Renal cortex interstitium (tissue), 11 donors: ENCODE results near the gene PYROXD2. TPM values are rescaled to one million over a fixed set of nuclear protein-coding genes. Genes with fewer than 3 reads are reported as not detected.
"Not testable (repeated sequence)": the region's sequence is repeated elsewhere in the genome, so short reads cannot be mapped to it uniquely, and the experiment has no call there.

Source experiments
- DNase-seq, 11 donors: peaks; one replicate each; pipeline ENCODE4 v3.0.0-alpha.2; 2013; ENCODE audit warnings: low read depth in 9 of 11, low spot score in 4 of 11; ENCODE audit errors: extremely low read depth in 1 of 11
- polyA plus RNA-seq, 3 donors: library from polyadenylated mRNA; unstranded; fragments of 120-200 nt; gene quantifications; one replicate each; pipeline ENCODE4 v1.2.1, GENCODE V29; 2013; ENCODE audit not compliant: insufficient read length in 3 of 3

The PYROXD2 gene
- polyA plus RNA-seq, 3 donors = 24.4 to 33.0 (median 25.6) TPM

DNA sequence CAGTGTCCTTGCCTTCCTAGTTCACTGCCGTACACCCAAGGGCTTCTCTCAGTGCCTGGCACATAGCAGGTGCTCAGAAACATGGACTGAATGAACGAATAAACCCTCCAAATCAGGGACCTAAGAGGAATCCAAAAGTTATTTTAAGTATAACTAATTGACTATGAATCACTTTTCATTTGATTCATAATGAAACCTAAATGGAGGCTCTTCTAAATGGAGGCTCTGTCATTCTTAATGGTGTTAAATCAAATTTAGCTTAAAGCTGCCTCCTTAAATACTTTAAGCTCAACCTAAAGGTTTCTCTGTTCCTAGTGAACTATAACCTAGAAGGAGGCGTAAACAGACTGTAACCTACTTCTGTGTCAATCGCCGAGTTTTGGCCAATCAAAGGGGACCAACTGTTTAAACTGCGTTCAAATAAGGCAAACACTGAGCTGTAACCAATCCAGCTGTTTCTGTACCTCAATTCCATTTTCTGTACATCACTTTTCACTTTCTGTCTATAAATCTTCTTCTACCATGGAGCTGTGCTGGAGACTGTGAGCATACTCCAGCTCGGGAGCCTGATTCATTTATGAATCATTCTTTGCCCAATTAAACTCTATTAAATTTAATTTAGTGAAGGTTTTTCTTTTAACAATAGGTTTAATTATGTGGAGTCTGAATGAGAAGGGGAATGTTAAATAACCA lies 11.0 kb downstream of the PYROXD2 start:
- no peak for DNase-seq

DNA sequence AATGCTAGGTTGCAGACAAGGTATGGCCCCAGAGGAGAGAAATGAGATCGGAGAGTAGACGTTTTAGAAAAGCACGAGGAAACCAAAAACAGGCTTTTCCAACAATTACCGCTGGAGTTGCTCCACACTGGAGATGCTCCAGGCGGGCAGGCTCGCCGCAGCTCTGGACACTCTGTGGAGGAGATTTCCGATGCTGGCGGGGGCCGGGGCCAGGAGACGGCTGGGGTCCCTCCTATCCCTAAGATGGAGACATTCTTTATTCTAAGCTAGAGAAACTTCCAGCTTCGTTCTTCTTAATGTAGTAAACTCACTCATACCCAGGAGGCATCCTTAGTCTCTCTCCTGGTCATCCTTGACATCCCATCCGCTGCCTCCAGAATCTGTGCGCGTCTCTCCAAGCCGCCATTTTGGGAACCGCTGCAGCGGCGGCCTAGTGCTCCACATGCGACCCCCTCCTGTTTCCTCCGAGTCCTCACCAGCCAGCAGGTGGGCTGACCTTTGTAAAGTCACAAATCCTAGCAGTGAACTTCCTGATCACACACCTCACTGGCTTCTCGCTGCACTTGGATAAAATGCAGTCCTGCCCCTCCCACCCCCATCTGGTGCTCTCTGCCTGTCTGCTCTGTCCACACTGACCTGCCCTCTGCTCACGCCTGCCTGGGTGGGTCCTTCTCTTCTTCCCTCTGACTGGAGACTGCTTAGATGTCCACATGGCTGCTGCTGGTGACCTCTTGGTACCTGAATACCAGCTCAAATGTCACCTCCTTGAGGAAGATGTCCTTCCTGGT lies 11.9 kb downstream of the PYROXD2 start:
- no peak for DNase-seq

DNA sequence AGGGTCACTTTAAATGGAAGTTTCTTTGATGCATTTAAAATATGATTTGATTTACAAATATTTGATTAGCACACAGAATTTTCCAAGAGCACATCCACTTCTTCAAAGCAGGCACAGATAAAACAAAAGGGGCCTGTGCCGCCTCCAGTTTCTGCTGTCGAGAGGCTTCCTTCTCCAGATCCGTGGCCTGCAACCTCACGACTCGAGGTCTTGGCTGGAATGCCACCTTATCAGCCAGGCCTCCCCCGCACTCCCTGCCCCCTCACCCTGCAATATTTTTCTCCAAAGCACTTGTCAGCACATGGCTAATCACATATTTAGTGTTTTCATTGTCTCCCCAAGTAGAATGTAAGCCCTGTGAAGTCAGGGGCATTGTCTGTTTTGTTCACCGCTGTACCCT lies 12.5 kb downstream of the PYROXD2 start:
- DNase-seq = no peak

DNA sequence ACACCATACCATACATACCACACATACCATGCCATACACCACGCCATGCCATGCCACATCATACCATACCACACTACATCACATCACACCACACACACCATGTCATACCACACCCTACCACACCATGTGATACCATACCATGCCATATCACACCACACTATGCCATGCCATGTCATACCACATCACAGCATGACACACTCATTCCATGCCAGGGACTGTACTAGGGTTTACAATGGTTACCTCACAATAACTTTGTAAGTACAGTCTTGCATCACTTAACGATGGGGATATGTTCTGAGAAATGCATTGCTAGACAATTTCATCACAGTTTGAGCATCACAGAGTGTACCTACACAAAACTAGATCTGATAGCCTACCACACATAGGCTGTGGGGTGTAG lies 14.5 kb downstream of the PYROXD2 start:
- no peak for DNase-seq

DNA sequence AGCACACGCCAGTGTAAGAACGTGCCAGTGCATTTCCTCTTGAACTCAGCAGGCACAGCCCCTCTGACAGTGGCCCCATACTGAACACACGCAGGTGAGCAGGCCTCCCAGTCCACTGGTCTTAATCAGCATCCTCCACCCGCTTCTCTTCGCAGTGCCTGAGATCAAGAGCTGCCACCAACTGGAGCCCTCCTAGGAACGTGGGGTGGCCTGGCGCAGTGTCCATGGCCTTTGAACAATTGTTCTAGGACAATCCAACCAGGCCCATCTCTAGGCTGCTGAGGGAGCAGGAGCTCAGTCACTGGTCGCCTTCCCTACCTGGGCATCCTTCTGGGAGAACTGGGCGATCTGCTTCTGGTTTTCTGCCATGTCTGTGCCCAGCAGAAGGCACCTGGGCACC lies 15.2 kb downstream of the PYROXD2 start:
- DNase-seq = no peak

GRCh38 chr10:98397089-98397600 lies 17.8 kb downstream of the PYROXD2 start:
- no peak for DNase-seq

- DNase-seq = no peak
Observed at GRCh38 chr10:98396096-98397063, 18.6 kb downstream of the PYROXD2 start.

DNA sequence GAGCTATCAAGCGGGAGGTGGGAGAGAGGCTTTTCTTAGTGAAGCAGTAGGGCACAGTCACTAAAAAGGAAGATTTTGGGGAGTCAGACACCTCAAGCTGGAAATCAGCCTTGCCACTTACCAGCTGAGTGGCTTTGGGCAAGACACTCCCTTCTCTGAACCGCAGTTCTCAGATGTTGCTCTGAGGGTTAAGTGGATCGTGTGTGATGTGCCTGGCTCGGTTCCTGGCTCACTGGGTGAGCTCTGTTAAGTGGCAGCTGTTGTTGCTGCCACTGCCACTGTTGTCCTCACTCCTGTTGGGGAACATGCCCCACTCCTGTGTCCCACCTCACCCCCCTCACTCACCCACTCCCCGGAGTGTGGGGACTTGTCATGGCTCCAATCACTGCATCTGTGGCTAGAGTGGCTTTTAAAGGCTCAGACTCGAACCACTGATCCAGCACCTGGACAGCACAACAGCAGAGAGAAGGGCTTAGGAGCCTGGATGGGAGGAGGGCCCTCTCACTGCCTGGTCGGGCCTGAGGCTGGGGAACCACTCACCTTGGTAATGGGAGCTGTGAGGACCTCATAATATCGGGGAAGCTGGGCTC lies 20.0 kb downstream of the PYROXD2 start:
- DNase-seq = no peak

DNA sequence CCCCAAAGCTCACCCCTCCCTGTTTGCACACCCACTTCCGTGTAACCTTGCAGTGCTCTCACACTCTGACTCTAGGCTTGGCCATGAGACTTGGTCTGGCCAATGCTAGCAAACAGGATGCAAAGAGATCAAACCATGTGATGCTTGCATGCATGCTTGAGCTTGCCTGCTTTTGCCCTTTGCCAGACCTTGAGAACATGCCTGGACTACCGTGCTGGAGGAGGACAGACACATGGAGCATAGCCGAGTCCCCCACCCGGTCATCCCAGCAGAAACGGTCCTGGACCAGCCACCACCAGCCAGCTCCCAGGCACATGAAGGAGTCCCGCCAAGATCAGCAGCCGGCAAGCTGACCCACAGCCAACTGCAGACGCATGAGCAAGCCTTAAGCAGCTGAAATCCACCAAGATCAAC lies 23.4 kb downstream of the PYROXD2 start:
- no peak for DNase-seq

- no peak for DNase-seq
Observed at GRCh38 chr10:98391065-98391464, 23.9 kb downstream of the PYROXD2 start.

GRCh38 chr10:98390406-98390805 lies 24.6 kb downstream of the PYROXD2 start:
- no peak for DNase-seq

- no peak for DNase-seq
Observed at GRCh38 chr10:98389398-98389797, 25.6 kb downstream of the PYROXD2 start.

DNA sequence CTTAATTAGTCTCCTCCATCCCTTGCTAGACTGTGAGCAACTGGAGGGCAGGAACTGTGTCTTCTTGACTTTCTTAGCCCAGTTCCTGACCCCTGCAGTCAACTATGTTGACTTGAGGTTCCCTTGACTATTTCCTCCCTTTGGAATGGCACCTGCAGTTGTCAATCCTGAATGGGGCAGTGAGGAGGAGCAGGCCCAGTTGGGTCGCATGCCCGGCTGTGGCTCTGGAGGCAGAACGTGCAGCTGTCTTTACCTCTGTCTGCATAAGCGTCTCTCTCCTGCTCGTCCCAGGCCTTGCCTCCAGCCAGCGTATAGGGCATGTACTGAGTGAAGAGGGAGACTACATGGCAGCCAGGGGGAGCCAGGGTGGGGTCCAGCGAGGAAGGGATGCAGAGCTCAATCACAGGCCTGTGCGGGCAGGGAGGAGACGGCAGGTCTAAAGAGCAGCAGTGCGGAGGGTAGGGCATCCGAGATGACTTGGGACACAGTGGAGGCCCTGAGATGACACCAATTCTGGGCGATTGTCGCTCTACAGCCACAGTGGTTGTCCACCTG lies 26.8 kb downstream of the PYROXD2 start:
- DNase-seq = no peak

- DNase-seq = no peak
Observed at GRCh38 chr10:98384531-98385133, 30.4 kb downstream of the PYROXD2 start.

GRCh38 chr10:98383869-98384268 lies 31.1 kb downstream of the PYROXD2 start:
- DNase-seq = no peak

GRCh38 chr10:98383134-98383667 lies 31.8 kb downstream of the PYROXD2 start:
- DNase-seq = not testable (repeated sequence)

- no peak for DNase-seq
Observed at GRCh38 chr10:98382691-98383101, 32.3 kb downstream of the PYROXD2 start.
